ENCODE measurements around the gene EPHA2. TPM values are rescaled to one million over a fixed set of nuclear protein-coding genes. Genes with fewer than 3 reads are reported as not detected.
A peak's percentile ranks its signal among the peaks of the same experiment; 100 is the strongest.

Gene EPHA2
- total and polyA plus RNA-seq, 11 donors = 5.6 to 34.7 (median 14.6) TPM

DNA sequence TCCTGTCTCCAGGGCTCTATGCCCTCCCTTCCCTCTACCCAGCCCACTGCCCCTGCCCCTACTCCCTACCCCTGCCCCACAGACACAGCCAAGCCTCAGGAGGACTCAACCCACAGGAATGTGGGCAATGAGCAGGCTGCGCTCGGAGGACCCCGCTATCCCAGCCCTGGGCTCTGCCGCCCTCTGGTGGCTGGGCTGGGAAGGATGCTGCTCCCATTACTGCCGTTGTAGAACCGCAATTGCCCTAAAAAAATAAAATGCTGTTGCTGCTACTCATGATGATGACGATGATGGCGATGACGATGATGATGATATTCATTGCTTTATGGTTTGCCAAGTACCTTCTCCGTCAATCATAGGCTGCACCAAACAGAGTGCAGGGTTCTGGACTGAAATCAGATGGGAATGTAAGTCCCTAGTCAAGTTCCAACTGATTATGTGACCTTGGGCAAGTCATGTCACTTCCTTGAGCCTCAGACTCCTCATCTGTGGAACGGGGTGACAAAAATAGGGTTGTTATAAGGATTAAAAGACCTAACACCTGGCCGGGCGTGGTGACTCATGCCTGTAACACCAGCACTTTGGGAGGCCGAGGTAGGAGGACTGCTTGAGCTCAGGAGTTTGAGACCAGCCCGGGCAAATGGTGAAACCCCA, 32.0 kb upstream of the EPHA2 start:
- no peaks in the 10 kb centered on the region for H3K9me3 ChIP-seq
- H3K27ac ChIP-seq = no peak overlapping the region
- H3K4me1 ChIP-seq = peaks cover 0 to 20% (median 4%) of the 10 kb centered on the region in 12 donors
- H3K27me3 ChIP-seq = no peaks in the 10 kb centered on the region
- H3K4me3 ChIP-seq = no peak overlapping the region
- DNase-seq (peak; percentile 71 to 88 (median 73)), ATAC-seq (peak; percentile 57 to 85 (median 77))
- intact Hi-C loops (cut with DNase I) = loop anchor here (1.0 to 5.0 kb wide), 6 partner anchors 36 to 109 kb away; no protein-coding TSS in a partner anchor
- TF ChIP-seq, protein P1, sequence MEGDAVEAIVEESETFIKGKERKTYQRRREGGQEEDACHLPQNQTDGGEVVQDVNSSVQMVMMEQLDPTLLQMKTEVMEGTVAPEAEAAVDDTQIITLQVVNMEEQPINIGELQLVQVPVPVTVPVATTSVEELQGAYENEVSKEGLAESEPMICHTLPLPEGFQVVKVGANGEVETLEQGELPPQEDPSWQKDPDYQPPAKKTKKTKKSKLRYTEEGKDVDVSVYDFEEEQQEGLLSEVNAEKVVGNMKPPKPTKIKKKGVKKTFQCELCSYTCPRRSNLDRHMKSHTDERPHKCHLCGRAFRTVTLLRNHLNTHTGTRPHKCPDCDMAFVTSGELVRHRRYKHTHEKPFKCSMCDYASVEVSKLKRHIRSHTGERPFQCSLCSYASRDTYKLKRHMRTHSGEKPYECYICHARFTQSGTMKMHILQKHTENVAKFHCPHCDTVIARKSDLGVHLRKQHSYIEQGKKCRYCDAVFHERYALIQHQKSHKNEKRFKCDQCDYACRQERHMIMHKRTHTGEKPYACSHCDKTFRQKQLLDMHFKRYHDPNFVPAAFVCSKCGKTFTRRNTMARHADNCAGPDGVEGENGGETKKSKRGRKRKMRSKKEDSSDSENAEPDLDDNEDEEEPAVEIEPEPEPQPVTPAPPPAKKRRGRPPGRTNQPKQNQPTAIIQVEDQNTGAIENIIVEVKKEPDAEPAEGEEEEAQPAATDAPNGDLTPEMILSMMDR (IDR thresholded peaks at IDR 0.05) = peak; percentile 94 to 99 (median 97)
- no peak for TF ChIP-seq POLR2A (IDR thresholded peaks at IDR 0.05)
- no peaks in the 10 kb centered on the region for H3K36me3 ChIP-seq
- 24 to 26% (median 25%) methylated on average over 15 of the region's 15 CpGs for WGBS, 4 donors

DNA sequence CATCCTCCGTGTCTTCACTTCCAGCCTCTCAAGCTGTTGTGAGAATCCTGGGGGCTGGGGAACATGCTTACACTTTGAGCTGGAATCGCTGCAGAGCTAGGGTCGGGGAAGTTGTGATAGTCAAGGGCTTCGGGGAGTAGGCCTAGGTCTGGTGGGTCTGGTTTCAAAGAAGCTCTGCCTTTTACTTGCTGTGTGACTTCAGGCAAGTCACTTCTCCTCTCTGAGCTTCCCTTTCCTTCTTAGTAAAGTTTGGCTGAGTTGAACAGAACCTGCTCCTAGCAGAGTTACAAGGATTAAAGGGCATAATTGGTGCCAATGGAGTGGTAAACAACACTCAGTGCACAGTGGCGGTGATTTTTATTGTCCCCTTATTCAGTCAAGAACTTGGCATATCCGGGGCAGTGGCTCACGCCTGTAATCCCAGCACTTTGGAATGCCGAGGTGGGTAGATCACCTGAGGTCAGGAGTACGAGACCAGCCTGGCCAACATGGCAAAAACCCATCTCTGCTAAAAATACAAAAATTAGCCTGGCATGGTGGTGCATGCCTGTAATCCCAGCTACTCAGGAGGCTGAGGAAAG, 30.9 kb upstream of the EPHA2 start:
- ATAC-seq (no peak), DNase-seq (no peak)
- no peaks in the 10 kb centered on the region for H3K9me3 ChIP-seq
- WGBS, 4 donors = 86 to 91% (median 89%) methylated on average over 9 of the region's 9 CpGs
- H3K4me1 ChIP-seq = peaks cover 0 to 29% (median 12%) of the 10 kb centered on the region in 12 donors
- no peaks in the 10 kb centered on the region for H3K27me3 ChIP-seq
- H3K27ac ChIP-seq = no peak overlapping the region
- intact Hi-C loops (cut with DNase I) = loop anchor here in 9 of 10 donors (1.0 to 5.0 kb wide), 5 partner anchors 34 to 108 kb away; no protein-coding TSS in a partner anchor
- TF ChIP-seq, protein P1 (IDR thresholded peaks at IDR 0.05) = no peak
- no peak for TF ChIP-seq POLR2A (IDR thresholded peaks at IDR 0.05)
- H3K36me3 ChIP-seq = no peaks in the 10 kb centered on the region
- no peak overlapping the region for H3K4me3 ChIP-seq

DNA sequence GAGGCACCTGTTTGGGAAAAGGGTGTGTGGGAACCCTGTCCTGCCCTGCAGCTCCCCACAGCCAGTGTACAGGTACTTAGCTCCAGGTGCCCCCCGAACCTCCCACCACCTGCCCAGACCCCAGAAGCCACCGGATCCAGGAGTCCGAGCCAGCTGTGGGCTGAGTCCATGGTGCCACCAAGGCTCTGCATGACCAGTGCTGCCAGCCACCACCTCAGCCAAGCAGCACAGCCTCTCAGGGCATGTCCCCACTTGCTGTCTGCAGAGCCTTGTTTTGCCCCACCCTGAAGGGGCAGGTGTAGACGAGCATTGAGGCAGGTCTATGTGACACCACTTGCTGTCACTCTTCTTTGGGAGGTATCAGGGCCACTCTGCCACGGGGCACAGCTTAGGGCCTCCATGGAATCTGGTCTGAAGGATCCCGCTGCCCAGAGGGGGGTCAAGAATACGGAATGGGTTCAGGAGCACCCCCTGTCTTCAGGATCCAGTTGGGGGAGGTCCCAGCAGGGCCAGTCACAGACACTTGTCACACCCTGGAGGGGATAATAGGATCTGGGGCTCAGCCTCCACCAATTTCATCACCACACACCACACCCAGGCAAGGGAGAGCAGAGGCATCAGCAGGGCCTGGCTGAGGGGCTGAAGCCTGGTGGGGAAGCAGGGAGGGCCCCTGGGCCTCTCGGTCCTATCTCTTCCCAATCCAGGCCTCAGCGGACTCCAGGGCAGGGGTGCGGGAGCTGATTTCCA, 28.9 kb upstream of the EPHA2 start:
- H3K4me1 ChIP-seq = peaks cover 0 to 35% (median 23%) of the 10 kb centered on the region in 12 donors
- H3K36me3 ChIP-seq = no peaks in the 10 kb centered on the region
- intact Hi-C loops (cut with DNase I) = loop anchor here in 4 of 10 donors (5.0 kb wide), 3 partner anchors 32 to 63 kb away; no protein-coding TSS in a partner anchor
- ATAC-seq (no peak), DNase-seq (no peak)
- H3K9me3 ChIP-seq = no peaks in the 10 kb centered on the region
- WGBS, 4 donors = 92 to 97% (median 95%) methylated on average over 6 to 10 of the region's 10 CpGs
- H3K27ac ChIP-seq = no peak overlapping the region
- H3K4me3 ChIP-seq = no peak overlapping the region
- no peaks in the 10 kb centered on the region for H3K27me3 ChIP-seq
- TF ChIP-seq, protein P1 (IDR thresholded peaks at IDR 0.05) = no peak
- TF ChIP-seq POLR2A (IDR thresholded peaks at IDR 0.05) = no peak
